Dermis microvascular lymphatic vessel endothelial cell (primary cell): ENCODE measurements around the gene FPGS. TPM values are rescaled to one million over a fixed set of nuclear protein-coding genes. Genes with fewer than 3 reads are reported as not detected.
"Not testable (repeated sequence)": the region's sequence is repeated elsewhere in the genome, so short reads cannot be mapped to it uniquely, and the experiment has no call there.

Source experiments
- DNase-seq, 2 donors: peaks; one replicate each; pipeline versions ENCODE4 v3.0.0 to v3.0.0-alpha.2; 2010; ENCODE audit warnings: low read depth in 2 of 2
- total RNA-seq: library from RNA; depleted of rRNA; stranded (reverse); fragments of >200 nt; gene quantifications from 2 replicates; pipeline ENCODE4 v1.2.1, GENCODE V29; 2014

Gene FPGS
- total RNA-seq, 1 donor from 2014 or later: 60.3 TPM

DNA sequence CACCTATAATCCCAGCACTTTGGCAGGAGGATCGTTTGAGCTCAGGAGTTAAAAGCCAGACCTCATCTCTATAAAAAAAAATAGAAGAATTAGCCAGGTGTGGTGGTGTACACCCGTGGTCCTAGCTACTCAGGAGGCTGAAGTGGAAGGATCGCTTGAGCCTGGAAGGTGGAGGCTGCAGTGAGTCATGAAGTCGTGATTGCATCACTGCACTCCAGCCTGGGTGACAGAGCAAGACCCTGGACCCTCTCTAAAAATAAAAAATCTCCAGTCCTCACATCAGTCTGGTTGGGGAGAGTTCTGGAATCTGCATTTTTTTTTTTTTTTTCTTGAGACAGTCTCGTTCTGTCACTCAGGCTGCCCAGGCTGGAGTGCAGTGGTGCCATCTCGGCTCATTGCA is 9.3 kb downstream of the FPGS start:
- no peak for DNase-seq

DNA sequence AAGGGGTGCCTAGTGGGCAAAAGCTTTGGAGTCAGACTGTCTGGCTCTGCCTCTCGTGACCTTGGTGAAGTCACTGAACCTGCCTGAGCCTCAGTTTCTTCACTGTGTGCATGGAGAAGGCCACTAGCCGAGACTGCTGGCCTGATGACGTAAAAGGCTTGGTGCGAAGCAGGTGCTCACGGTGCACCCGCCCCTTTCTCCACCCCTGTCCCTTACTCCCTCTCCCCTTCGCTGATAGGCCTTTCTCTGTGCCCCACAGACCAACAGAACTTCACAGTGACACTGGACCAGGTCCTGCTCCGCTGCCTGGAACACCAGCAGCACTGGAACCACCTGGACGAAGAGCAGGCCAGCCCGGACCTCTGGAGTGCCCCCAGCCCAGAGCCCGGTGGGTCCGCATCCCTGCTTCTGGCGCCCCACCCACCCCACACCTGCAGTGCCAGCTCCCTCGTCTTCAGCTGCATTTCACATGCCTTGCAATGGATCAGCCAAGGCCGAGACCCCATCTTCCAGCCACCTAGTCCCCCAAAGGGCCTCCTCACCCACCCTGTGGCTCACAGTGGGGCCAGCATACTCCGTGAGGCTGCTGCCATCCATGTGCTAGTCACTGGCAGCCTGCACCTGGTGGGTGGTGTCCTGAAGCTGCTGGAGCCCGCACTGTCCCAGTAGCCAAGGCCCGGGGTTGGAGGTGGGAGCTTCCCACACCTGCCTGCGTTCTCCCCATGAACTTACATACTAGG is 10.4 kb downstream of the FPGS start:
- no peak for DNase-seq

DNA sequence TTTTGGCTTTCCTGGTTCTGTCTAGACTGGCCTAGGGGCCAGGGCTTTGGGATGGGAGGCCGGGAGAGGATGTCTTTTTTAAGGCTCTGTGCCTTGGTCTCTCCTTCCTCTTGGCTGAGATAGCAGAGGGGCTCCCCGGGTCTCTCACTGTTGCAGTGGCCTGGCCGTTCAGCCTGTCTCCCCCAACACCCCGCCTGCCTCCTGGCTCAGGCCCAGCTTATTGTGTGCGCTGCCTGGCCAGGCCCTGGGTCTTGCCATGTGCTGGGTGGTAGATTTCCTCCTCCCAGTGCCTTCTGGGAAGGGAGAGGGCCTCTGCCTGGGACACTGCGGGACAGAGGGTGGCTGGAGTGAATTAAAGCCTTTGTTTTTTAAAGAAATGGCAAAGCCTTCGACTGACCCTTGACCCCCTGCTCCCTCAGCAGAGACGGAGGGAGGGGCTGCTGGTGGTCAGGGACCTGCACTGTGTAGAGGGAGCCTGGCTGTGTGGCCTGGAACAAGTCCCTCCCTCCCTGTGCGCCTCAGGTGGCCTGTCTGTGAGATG is 11.1 kb downstream of the FPGS start:
- DNase-seq: peak; percentile 24 to 61

DNA sequence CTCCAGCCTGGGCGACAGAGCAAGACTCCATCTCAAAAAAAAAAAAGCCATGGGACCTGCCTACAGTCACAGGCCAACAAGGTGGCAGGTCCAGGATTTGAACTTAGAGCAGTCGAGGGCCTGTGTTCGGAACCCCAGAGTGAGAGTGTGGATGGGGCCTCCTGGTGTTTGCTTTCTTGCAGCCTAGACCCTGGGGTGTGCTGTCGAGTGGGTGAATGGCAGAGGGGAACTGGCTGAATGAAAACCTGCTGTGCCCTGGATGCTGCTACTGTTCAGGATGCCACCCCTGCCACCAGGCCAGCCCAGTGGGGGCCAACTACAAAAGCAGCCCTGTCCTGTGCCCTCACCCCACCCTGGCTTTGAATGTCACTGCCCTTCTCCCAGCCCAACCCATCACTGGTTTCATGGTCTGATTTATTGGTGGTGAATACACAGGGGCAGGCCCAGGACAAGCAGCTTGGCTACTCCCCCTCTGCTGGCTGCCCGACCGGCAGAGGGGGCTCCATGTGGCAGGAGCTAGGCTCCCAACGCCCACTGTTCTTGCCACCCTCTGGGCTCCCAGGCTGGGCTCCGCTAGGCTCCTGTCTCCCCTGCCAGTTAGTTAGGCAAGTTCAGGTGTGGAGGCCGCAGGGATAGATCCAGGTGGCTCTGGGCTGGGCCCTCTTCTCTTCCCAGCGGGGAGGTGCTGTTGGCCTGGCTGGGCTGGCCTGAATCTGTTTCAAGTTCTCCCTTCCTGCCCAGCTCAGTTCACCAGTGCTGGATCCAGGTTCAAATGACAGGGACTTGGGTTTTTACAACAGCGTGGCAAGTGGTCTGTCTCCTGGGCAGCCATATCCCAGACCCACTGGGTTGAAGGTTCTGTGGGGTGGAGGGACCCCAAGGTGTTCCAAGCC is 12.2 kb downstream of the FPGS start:
- no peak for DNase-seq

DNA sequence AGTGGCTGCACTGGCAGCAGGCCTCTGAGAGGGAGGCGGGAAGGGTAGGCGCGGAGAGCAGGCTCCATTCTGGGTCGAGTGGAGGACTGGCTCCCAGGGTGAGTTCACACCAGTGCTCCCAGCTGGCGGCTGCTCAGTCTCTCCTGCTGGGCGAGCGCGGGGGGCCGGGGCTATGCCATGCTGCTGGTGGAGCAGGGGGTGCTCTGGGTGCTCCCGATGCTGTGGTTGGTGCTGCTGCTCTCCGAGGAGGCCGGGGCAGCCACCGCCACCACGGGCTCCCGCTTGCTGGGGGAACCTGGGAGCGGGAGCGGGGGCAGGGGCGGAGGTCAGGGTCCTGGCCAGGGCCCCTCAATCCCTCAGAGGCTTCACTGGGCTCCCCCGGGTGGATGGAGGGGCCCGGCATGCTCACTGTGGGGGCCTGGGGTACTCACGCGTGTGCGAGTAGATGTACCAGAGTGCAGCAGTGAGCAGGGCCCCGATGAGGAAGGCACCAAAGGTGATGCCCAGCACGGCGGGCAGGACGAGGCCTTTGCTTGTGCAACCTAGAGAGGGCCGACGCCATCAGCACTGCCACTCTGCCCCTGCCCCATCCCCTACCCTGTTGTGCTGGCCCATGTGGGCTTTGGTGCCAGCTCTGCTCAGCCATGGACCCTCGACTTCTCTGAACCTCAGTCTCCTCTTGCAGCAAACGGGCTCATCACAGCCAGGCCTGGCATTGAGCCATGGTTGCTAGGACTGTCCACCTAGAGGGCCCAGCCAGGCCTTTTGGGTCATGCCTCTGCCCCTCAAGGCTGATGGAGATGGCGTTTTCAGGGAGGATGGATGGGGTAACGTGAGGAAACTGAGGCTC is 13.1 kb downstream of the FPGS start:
- no peak for DNase-seq

DNA sequence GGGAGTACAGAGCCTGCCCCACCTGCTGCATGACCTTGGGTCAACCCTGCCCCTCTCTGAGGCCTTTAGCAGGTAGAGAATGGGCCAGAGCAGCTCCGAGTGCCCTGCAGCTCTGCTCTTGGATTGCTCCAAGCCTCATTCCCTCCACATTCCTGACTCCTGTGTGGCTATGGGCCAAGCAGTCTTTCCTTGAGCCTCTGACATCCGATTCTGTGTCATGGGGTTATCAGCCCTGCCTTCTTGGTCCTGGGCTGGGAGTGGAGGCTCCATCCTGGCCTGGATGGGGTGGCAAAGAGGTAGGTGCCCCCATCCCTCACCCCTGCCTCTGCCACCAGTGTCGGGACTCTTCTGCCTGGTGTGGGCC is 13.7 kb downstream of the FPGS start:
- DNase-seq: no peak

DNA sequence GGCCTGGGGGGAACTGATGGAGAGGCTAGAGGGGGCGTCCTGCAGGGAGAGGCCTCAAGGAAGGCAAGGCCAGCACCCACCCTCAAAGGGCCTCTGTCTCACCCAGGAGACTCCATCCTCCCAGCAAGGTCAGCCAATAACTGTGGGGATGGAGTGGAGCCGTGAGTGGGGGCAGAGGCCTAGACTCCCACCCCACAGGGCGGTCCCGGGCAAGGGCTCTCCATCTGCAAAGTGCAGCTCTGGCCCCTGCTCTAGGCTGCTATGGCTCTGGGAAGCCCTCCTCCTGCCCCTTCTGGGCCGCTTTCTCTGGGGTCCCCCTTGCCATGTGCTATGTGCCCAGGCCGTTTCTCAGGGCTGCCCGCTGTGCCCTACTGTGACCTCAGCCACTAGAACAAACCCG is 14.0 kb downstream of the FPGS start:
- no peak for DNase-seq

DNA sequence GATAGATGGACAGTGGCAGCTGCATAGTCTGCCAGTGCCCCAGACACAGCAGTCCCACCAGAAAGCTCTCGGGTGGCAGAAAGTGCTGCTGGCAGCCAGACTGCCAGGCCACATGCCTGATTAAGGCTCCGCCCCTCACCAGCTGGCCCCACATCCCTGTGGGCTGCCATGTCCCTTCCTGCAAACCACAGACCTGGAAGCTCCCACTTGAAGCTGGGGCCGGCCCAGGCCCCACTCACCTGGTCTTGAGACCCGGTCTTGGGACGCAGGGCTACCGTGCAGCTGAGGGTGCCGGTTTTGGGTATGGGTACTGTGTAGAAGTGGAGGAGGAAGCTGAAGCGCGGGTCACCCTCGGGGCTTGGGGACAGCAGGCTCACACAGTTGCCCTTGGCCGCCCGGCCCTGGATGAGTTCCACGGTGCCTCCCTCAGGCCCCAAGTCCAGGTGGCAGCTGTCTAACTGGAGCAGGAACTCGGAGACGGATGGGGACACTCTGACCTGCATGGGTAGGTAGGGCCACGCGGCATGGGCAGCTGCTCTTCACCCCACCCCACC is 15.3 kb downstream of the FPGS start:
- no peak for DNase-seq

DNA sequence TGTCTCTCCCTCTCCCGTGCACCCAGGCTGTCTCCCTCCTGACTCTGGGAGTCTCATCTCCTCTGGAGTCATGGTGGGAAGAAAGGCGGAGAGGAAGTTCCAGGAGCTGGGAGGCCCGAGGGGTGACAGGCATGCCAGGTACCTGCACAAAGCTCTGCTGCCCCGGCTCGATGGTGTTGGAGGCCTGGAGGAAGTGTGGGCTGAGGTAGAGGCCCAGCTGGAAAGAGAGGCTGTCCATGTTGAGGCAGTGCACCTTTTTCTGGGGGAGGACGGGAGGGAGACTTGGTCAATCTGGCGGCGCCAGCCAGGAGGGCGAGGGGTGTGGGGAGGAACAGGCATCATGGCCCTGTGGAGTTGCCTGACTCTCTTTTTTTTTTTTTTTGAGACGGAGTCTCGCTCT is 15.9 kb downstream of the FPGS start:
- no peak for DNase-seq

DNA sequence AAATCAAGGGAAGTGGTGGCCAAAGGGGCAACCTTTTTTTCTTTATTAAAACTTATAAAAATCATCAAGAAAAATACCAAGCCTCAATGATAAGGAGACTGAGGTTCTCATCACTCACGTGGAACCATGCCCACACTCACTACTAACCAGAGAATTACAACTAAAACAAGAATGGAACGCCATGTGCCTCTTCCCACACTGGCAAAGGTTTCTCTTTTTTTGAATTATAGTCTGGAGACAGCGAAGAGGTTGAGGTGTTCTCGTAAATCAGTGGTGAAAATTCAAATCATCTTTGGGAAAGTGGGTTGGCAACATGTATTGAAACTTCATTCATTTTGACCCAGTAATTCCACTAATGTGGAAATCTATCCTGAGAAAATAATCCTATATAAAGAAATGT is 19.4 kb downstream of the FPGS start:
- no peak for DNase-seq

DNA sequence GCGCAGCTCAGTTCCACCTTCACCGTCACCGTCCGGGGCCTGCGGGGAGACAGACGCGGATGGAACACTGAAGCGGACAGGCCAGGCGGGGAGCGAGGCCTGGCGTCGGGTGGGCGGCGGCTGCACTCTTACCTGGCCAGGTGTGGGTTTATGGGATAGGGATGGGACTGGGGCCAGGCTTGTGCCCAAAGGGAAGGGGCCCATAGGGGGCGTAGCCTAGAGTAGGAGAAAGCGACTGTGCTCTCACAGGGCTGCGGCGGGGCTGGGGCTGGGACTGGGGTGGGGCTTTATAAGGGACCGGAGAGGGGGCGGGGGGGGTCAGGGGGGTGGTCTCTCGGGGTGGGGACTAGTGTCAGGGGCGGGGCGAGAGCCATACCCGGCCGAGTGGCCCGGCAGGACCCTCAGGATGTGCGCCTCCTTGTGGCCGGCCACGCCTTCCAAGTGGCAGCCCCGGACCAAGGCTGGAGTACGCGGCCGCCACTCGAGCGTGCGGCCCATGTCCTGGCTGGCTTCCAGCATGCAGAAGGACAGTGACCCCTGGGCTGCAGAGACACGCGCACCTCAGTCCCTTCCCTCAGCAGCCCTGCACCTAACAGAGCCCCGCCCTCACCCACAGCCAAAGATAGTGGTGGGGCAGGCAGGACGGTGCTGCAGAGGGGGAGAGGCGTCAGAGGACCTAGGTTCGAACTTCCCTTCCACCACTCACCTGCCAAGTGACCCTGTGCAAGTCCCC is 22.8 kb downstream of the FPGS start:
- DNase-seq: peak in 1 of 2 donors; percentile 40

DNA sequence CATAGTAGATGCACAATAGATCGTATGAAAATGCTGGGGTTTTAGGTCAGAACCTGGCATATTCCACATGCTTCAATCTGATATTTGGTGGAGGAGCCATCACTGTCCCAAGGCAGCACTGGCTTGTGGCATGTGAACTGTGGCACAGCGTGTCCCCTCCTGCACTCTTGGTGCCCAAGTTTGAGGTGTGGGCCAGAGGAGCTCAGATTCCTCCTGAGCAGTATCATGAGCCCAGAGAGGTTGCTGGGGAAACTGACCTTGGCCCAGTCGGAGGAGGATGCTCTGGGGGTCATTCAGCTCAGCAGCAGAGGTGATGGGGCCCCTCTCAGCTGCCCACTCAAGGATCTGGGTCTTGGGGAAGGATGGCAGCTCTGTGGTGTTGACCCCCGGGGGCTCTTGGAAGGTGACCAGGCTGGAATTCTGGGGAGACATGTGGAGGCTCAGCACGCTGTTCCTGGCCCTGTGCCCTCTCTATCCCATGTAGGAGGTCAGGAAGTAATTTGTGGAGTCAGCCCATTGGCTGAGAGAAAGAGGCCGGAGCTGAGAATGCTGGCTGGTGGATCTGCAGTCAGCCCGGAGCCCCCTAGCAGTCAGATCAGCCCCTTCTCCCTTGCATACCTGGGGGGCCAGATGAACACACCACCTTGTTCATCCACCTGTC is 23.7 kb downstream of the FPGS start:
- DNase-seq: peak in 1 of 2 donors; percentile 19

DNA sequence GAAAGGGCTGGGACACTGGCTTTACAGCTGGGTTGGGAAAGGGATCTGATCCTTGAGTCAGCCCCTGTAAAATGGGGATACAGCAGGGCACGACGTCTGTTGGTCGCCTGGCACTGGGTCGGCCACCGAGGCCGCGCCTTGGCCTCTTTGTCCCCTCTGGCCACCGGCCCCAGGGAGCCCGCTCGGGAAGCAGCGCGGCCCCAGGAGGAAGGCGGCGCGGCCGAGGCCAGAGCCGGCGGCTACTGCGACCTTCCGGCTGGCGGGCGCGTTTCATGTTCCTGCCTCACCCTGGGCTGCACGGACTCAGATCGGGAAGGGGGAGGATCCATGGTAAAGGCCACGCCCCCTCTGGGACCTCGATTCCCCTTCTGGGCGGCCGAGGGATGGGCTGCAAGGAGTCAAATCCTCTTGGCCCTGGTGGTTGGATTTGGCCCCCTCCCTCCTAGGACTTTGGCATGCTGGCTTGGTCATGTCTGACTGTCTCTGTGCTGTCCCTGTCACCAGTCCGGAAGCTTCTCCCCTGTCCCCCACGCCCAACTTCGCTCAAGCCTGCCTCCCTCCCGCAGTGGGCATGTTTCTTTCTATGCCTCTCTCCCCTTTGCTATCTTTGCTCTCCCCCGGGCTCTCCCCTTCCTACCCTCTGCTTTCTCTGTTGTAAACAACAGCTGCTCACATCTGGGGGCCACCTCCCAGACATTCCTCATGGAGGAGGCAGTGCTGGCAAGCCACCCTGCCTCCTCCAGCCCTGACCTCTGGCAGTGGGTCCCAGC is 25.8 kb downstream of the FPGS start:
- DNase-seq: peak; percentile 39 to 79

DNA sequence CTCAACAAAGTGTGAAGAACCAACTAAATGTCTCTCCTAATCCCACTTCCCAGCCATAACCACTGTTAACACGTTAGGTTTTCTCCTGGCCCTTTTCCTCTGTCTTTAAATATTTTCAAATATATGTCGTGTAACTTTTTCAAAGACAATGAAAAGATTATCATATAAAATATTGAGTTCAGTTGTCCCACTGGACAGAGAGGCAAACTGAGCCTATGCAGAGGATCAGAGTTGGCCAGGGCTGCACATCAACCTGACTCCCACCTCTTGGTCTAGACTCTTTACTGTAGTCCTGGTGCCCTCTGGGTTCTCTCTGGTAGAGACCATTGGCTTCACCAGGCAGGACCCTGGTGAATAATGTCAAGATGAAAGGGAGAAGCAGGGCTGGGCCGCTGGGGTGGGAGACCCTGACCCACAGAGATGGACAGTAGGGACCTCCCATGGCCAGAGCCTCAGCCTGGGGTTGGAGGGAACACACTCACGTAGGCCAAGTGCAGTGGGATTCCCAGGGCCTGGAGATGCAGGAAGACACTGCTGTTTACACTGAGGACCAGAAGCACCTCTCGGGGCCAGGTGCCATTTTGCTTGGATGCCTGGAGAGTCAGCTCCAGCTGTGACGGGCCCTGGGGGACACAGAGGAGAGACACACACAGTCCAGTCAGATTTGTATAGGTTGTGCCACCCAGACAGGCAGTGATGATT is 26.7 kb downstream of the FPGS start:
- peak in 1 of 2 donors; percentile 1 for DNase-seq

DNA sequence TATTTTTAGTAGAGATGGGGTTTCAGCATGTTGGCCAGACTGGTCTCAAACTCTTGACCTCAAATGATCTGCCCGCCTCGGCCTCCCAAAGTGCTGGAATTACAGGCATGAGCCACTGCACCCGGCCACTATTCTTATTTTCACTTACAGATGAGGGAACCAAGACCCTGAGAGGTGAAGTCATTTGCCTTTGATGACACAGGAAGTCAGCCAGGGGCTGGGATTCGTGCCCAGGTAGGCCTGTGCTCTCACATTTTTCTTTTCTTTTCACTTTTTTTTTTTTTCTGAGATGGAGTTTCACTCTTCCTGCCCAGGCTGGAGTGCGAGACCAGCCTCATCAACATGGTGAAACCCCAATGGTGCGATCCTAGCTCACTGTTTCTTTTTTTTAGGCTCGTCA is 29.6 kb downstream of the FPGS start:
- no peak for DNase-seq

DNA sequence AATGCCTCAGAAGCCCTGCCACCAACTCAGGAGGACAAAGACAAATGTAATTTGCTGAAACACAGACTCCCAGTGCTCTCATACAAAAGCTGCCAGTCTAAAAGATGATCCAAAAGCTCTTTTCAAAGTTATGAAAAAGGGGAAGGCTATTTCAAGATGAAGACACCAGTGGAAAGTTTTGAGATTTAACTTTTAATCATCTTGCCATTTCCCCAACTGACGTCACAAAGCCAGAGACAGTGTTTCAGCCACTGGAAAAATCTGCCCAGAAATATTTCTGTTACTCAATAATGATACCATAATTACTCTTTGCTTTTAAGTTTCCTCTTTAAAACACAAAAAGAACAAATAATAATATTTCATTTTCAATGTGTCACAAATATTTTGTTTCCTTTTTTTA is 30.9 kb downstream of the FPGS start:
- DNase-seq: no peak

DNA sequence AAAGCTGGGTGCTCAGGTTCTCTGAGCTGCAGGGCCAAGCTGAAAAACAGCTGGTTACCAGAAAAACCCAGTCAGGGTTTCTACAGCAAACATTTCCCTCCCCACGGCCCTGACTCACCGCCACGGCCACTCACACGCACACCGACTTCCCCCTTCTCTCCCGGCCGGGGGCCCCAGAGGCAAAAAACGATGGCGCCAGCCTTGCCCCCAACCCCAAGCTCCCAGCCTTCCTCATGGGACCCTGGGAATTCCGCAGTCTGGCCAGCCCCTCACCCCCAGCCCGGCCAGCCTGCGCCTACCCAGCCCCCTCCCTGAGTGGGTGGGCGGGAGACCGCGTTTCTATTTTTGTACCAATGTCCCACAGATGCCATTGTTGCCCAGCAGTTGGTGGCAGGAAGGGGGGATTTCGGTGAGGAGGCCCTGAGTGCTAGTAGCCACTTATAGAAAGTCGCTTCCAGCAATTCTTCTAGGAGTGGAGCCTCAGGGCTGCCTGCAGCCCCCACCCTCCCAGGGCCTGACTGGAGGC is 33.4 kb downstream of the FPGS start:
- peak in 1 of 2 donors; percentile 86 for DNase-seq

DNA sequence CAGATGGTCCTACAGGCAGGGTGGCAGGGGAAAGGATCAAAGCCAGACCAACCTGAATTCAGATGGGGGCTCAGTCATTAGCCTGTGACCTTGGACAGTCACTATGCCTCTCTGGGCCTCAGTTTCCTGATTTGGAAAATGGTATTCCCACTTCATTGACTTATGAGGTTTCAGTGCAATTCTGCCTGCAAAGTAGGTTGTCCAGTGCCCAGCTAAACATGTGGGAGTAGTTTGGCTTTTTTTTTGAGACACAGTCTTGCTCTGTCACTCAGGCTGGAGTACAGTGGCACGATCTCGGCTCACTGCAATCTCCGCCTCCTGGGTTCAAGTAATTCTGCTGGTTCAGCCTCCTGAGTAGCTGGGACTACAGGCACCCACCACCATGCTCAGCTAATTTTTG is 33.9 kb downstream of the FPGS start:
- DNase-seq: not testable (repeated sequence)
